HCT116 (cell line): ENCODE results near the gene FOXF1. TPM values are rescaled to one million over a fixed set of nuclear protein-coding genes. Genes with fewer than 3 reads are reported as not detected.

ENCODE experiments used
- ATAC-seq: fragments of 200-7000 bp; cut with Tn5 transposase; 2 replicates; pipeline ENCODE4 v1.9.1; 2020; ENCODE audit warnings: mild to moderate bottlenecking, moderate library complexity
- BruUV-seq: library from RNA; stranded (reverse); fragments of 400-500 nt; replicated peaks from 2 replicates; lab custom pipeline; 2021; lab: Mats Ljungman, UMichigan
- CTCF ChIA-PET: fragments of 300-600 bp; sonication (Branson Sonifier 250); formaldehyde crosslinking; loops from one replicate; lab custom pipeline; 2021; ENCODE audit warnings: antibody characterized with exemption; lab: Charles Lee
- POLR2A ChIA-PET: fragments of 300-600, 350-600 bp; sonication (Branson Sonifier 250); formaldehyde crosslinking; loops from one replicate; lab custom pipeline; 2021; ENCODE audit warnings: antibody characterized with exemption; lab: Charles Lee
- RAD21 ChIA-PET, 2 experiments: fragments of 300-600 bp; sonication (Branson Sonifier 250); formaldehyde crosslinking; loops; one replicate each; lab custom pipeline; 2023; ENCODE audit warnings: low total read pairs in 2 of 2; ENCODE audit not compliant: uncharacterized antibody in 2 of 2, unreplicated experiment in 2 of 2, low non-redundant PET in 1 of 2; lab: Charles Lee
- DNase-seq: peaks from one replicate; pipeline ENCODE4 v3.0.0-alpha.2; 2010; ENCODE audit warnings: low read depth, low spot score
- H2AFZ ChIP-seq: fragments of 200-600 bp; shearing (Covaris generic), sonication (generic); 2 replicates; pipeline ENCODE4 v1.6.1; 2017; ENCODE audit warnings: low read depth, mixed run types, mixed read lengths, antibody characterized with exemption, low read length; ENCODE audit not compliant: poor library complexity, severe bottlenecking
- H3K27ac ChIP-seq: 2 replicates; pipeline ENCODE4 v1.5.1; 2012; ENCODE audit warnings: low read depth, low read length
- H3K27me3 ChIP-seq: fragments of 200-600 bp; sonication (generic); 2 replicates; pipeline ENCODE4 v1.6.1; 2016; ENCODE audit warnings: mixed run types, low read length, mixed read lengths; ENCODE audit not compliant: insufficient read depth
- H3K36me3 ChIP-seq, 2 experiments: fragments of 200-500 bp in 1 of 2; fragments of 200-600 bp in 1 of 2; sonication (Bioruptor generic) in 1 of 2; sonication (generic) in 1 of 2; 2 replicates each; pipeline versions ENCODE4 v1.5.1 to v1.6.1; 2014 to 2016; ENCODE audit warnings: low read length in 2 of 2, inconsistent platforms in 1 of 2, mixed read lengths in 1 of 2, mixed run types in 1 of 2; ENCODE audit not compliant: insufficient read depth in 2 of 2, control insufficient read depth in 1 of 2
- H3K4me1 ChIP-seq, 2 experiments: fragments of 200-600 bp in 1 of 2; sonication (generic) in 1 of 2; 2 replicates each; pipeline versions ENCODE4 v1.5.1 to v1.6.1; 2012 to 2017; ENCODE audit warnings: low read length in 2 of 2, inconsistent platforms in 1 of 2, mild to moderate bottlenecking in 1 of 2, mixed read lengths in 1 of 2, mixed run types in 1 of 2, moderate library complexity in 1 of 2; ENCODE audit not compliant: insufficient read depth in 2 of 2, control insufficient read depth in 1 of 2
- H3K4me2 ChIP-seq: fragments of 200-600 bp; sonication (generic); 2 replicates; pipeline ENCODE4 v1.6.1; 2017; ENCODE audit warnings: mixed run types, low read length, mixed read lengths
- H3K4me3 ChIP-seq, 2 experiments: fragments of 200-600 bp in 1 of 2; sonication (generic) in 1 of 2; replicated peaks in 1 of 2; 2 replicates each; pipeline ENCODE4 v1.5.1; 2011 to 2016; ENCODE audit warnings: low read length in 2 of 2, control low read depth in 1 of 2, low read depth in 1 of 2, mild to moderate bottlenecking in 1 of 2, mixed read lengths in 1 of 2, mixed run types in 1 of 2
- H3K79me2 ChIP-seq: fragments of 200-600 bp; sonication (generic); 2 replicates; pipeline ENCODE4 v1.6.1; 2017; ENCODE audit warnings: mild to moderate bottlenecking, mixed run types, low read length, moderate library complexity, mixed read lengths; ENCODE audit not compliant: insufficient read depth
- H3K9ac ChIP-seq: fragments of 200-600 bp; sonication (generic); 2 replicates; pipeline ENCODE4 v1.6.1; 2016; ENCODE audit warnings: low read length, mixed read lengths
- H3K9me2 ChIP-seq: fragments of 200-600 bp; sonication (generic), shearing (Covaris generic); 2 replicates; pipeline ENCODE4 v1.6.1; 2017; ENCODE audit warnings: mixed run types, mild to moderate bottlenecking, moderate library complexity; ENCODE audit not compliant: insufficient read depth
- H3K9me3 ChIP-seq, 2 experiments: fragments of 200-500 bp in 1 of 2; fragments of 200-600 bp in 1 of 2; sonication (Bioruptor generic) in 1 of 2; sonication (generic) in 1 of 2; 2 replicates each; pipeline ENCODE4 v1.6.1; 2014 to 2017; ENCODE audit warnings: low read length in 2 of 2, mixed read lengths in 2 of 2, inconsistent platforms in 1 of 2, low read depth in 1 of 2, mild to moderate bottlenecking in 1 of 2, mixed run types in 1 of 2, moderate library complexity in 1 of 2; ENCODE audit not compliant: control insufficient read depth in 1 of 2, insufficient read depth in 1 of 2
- H4K20me1 ChIP-seq: fragments of 200-600 bp; sonication (generic), shearing (Covaris generic); 2 replicates; pipeline ENCODE4 v1.6.1; 2017; ENCODE audit warnings: mixed run types, mild to moderate bottlenecking, moderate library complexity; ENCODE audit not compliant: insufficient read depth
- CEBPB ChIP-seq: IDR thresholded peaks from 2 replicates; pipeline ENCODE4 v1.6.1; 2012; ENCODE audit warnings: low read depth
- CTCF ChIP-seq, 3 experiments: fragments of 200-600 bp in 1 of 3; sonication (generic) in 1 of 3; IDR thresholded peaks in 2 of 3; conservative IDR thresholded peaks in 1 of 3; 2 replicates each; pipeline ENCODE4 v1.5.1; 2012 to 2017; ENCODE audit warnings: low read depth in 2 of 3, low read length in 2 of 3, antibody characterized with exemption in 1 of 3, borderline replicate concordance in 1 of 3, control low read depth in 1 of 3, mild to moderate bottlenecking in 1 of 3, mixed read lengths in 1 of 3, mixed run types in 1 of 3, moderate library complexity in 1 of 3; ENCODE audit not compliant: insufficient read depth in 1 of 3
- EGR1 ChIP-seq: IDR thresholded peaks from 2 replicates; pipeline ENCODE4 v1.6.1; 2012; ENCODE audit warnings: low read depth
- MAX ChIP-seq: IDR thresholded peaks from 2 replicates; pipeline ENCODE4 v1.6.1; 2012
- POLR2AphosphoS5 ChIP-seq: IDR thresholded peaks from 2 replicates; pipeline ENCODE4 v1.6.1; 2011; ENCODE audit warnings: mild to moderate bottlenecking, low read depth, low read length, moderate library complexity
- YY1 ChIP-seq: IDR thresholded peaks from 2 replicates; pipeline ENCODE4 v1.6.1; 2011; ENCODE audit warnings: low read length, low read depth, moderate library complexity, mild to moderate bottlenecking; ENCODE audit not compliant: insufficient replicate concordance; ENCODE audit errors: extremely low read depth
- ZFX ChIP-seq: fragments of 450-650 bp; IDR thresholded peaks from 2 replicates; pipeline ENCODE4 v1.6.1; 2017
- intact Hi-C: fragments of 100-400 bp; cut with micrococcal nuclease; formaldehyde crosslinking; loops from 2 replicates; pipeline ENCODE4 v1.10.0; 2022
- total RNA-seq: library from RNA; stranded (reverse); gene quantifications from one replicate; pipeline ENCODE4 v1.2.1, GENCODE V29; 2021; ENCODE audit not compliant: unreplicated experiment
- TF ChIP-seq, protein P1 (sequence below): IDR thresholded peaks from 2 replicates; pipeline ENCODE4 v1.6.1; 2012
- TF ChIP-seq, protein P2 (sequence below): IDR thresholded peaks from 2 replicates; pipeline ENCODE4 v1.6.1; 2011; ENCODE audit warnings: mild to moderate bottlenecking, low read length, moderate library complexity; ENCODE audit not compliant: insufficient replicate concordance; ENCODE audit errors: extremely low read depth

FOXF1 gene
- total RNA-seq, 1 experiment from 2014 or later = 2.4 TPM

DNA sequence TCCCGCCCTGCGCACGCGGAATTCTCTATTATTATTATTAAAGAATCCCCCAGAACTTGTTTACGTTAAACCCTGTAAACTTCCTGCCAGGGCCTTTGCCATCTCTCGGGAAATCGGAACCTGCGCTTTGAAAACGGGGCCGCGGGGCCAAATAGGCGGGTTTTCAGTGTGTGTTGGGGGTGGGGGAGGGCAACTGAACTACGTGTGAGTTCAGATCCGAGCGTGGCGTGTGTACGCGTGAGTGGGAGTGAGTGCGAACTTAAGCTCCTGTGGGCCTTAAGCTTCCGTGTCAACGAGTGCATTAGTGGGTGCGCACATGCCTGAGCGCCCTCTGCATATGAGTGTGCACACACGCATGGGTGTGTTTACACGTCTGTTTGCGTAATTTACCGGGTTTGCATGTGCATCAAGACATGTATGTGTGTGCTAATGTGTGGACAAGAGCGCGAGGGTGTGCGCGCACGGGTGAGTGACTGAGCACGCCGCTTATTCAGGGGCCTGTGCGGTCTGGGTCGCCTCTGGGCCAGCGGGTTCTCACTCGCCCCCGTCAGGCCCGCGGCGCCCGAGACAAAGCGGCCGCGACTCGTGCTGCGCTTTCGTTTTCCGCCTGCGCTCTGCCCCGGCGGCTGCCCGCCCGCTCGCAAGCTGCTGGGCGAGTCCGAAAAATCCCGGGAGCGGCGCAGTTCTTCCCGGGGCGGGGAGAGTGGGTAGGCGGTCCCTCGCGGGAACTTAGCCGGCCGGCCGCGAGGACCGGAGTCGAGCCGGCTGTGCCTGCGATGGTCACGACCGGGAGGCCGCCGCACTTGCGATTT is 1.2 kb upstream of the FOXF1 start:
- Histone ChIP-seq H3K4me1 (peaks cover 7 to 16% of the 10 kb centered on the region in 2 experiments), H3K9ac (peak overlapping the region; percentile 74), H4K20me1 (no peaks in the 10 kb centered on the region), H3K79me2 (no peaks in the 10 kb centered on the region), H3K36me3 (no peaks in the 10 kb centered on the region), H3K27me3 (peaks cover 8% of the 10 kb centered on the region; the same call in 1 of the 2 replicates), H3K9me3 (no peaks in the 10 kb centered on the region), H3K9me2 (no peaks in the 10 kb centered on the region), H3K4me2 (peak overlapping the region; percentile 97), H2AFZ (peak overlapping the region; percentile 72), H3K4me3 (peak overlapping the region; percentile 53 to 81), H3K27ac (peak overlapping the region; percentile 56)
- ChIA-PET RAD21 (interaction anchor here (1.0 to 1.1 kb wide), 2 partner anchors 9 to 256 kb away, joined by 3 to 4 read pairs; no protein-coding TSS in a partner anchor), POLR2A (no interaction called here), CTCF (interaction anchor here (1.0 to 1.8 kb wide), 2 partner anchors 9 to 256 kb away, joined by 3 to 4 read pairs; no protein-coding TSS in a partner anchor)
- TF ChIP-seq POLR2AphosphoS5 (0 out of 2 replicates have a peak, but pooled peaks have one; percentile 41), CEBPB (no peak), EGR1 (0 out of 2 replicates have a peak, but pooled peaks have one; percentile 11), MAX (peak; percentile 75), ZFX (peak; percentile 85; the same call in 1 of the 2 replicates)
- peak; percentile 32 for DNase-seq
- BruUV-seq = no TSS peak
- intact Hi-C loops = no loop called here
- peak; percentile 78 for ATAC-seq

- DNase-seq = no peak
- Histone ChIP-seq H3K9me3 (no peaks in the 10 kb centered on the region), H3K4me1 (peaks cover 7 to 16% of the 10 kb centered on the region in 2 experiments), H3K4me3 (peak overlapping the region; percentile 53 to 81), H3K36me3 (no peaks in the 10 kb centered on the region), H3K79me2 (no peaks in the 10 kb centered on the region), H3K27ac (peak overlapping the region; percentile 56; the same call in 1 of the 2 replicates), H3K9me2 (no peaks in the 10 kb centered on the region), H3K9ac (peak overlapping the region; percentile 74), H3K4me2 (peak overlapping the region; percentile 97), H2AFZ (peak overlapping the region; percentile 72), H4K20me1 (no peaks in the 10 kb centered on the region), H3K27me3 (peaks cover under 1% of the 10 kb centered on the region; the same call in 1 of the 2 replicates)
- intact Hi-C loops = no loop called here
- RAD21 ChIA-PET = interaction anchor here (1.0 to 1.1 kb wide), 2 partner anchors 8 to 257 kb away, joined by 3 to 4 read pairs; no protein-coding TSS in a partner anchor
- CTCF ChIA-PET = interaction anchor here (0.7 to 1.8 kb wide), 2 partner anchors 8 to 257 kb away, joined by 3 to 4 read pairs; no protein-coding TSS in a partner anchor
- peak; percentile 79 for ATAC-seq
- BruUV-seq = no TSS peak
- POLR2A ChIA-PET = no interaction called here
- no peak for TF ChIP-seq YY1
- TF ChIP-seq EGR1 = no peak; the same call in 1 of the 2 replicates
- TF ChIP-seq, protein P1, sequence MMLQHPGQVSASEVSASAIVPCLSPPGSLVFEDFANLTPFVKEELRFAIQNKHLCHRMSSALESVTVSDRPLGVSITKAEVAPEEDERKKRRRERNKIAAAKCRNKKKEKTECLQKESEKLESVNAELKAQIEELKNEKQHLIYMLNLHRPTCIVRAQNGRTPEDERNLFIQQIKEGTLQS = no peak
- TF ChIP-seq MAX = peak; percentile 57; the same call in 1 of the 2 replicates
- TF ChIP-seq, protein P2, sequence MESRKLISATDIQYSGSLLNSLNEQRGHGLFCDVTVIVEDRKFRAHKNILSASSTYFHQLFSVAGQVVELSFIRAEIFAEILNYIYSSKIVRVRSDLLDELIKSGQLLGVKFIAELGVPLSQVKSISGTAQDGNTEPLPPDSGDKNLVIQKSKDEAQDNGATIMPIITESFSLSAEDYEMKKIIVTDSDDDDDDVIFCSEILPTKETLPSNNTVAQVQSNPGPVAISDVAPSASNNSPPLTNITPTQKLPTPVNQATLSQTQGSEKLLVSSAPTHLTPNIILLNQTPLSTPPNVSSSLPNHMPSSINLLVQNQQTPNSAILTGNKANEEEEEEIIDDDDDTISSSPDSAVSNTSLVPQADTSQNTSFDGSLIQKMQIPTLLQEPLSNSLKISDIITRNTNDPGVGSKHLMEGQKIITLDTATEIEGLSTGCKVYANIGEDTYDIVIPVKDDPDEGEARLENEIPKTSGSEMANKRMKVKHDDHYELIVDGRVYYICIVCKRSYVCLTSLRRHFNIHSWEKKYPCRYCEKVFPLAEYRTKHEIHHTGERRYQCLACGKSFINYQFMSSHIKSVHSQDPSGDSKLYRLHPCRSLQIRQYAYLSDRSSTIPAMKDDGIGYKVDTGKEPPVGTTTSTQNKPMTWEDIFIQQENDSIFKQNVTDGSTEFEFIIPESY = no peak
- peak in 2 of 3 experiments; percentile 21; a peak in 2 of 6 replicates for TF ChIP-seq CTCF (IDR thresholded peaks at IDR 0.05 in 2 of 3, conservative IDR thresholded peaks at IDR 0.05 in 1 of 3; ENCODE audit: borderline replicate concordance in 1 of 3, insufficient read depth in 1 of 3, low read depth in 2 of 3, low read length in 2 of 3)
Measured at GRCh38 chr16:86509759-86510464, 415 bp upstream of the FOXF1 start.
